ENCODE measurements around the gene VPS9D1. TPM values are rescaled to one million over a fixed set of nuclear protein-coding genes. Genes with fewer than 3 reads are reported as not detected.
A peak's percentile ranks its signal among the peaks of the same experiment; 100 is the strongest.

Gene VPS9D1
- total RNA-seq, 1 donor from 2014 or later: 3.4 TPM

- no peak for FAIRE-seq
- DNase-seq (ENCODE audit: low read depth): peak; percentile 59
- Histone ChIP-seq H3K36me3 (ENCODE audit: control insufficient read depth, insufficient read depth, low read length) (peaks cover 8% of the 10 kb centered on the region), H3K27me3 (ENCODE audit: control insufficient read depth, insufficient read depth, low read length) (no peaks in the 10 kb centered on the region), H3K4me3 (ENCODE audit: low read depth, low read length) (peak within 1 kb of the TSS; percentile 98)
- TF ChIP-seq, protein P1, sequence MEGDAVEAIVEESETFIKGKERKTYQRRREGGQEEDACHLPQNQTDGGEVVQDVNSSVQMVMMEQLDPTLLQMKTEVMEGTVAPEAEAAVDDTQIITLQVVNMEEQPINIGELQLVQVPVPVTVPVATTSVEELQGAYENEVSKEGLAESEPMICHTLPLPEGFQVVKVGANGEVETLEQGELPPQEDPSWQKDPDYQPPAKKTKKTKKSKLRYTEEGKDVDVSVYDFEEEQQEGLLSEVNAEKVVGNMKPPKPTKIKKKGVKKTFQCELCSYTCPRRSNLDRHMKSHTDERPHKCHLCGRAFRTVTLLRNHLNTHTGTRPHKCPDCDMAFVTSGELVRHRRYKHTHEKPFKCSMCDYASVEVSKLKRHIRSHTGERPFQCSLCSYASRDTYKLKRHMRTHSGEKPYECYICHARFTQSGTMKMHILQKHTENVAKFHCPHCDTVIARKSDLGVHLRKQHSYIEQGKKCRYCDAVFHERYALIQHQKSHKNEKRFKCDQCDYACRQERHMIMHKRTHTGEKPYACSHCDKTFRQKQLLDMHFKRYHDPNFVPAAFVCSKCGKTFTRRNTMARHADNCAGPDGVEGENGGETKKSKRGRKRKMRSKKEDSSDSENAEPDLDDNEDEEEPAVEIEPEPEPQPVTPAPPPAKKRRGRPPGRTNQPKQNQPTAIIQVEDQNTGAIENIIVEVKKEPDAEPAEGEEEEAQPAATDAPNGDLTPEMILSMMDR (IDR thresholded peaks at IDR 0.05; ENCODE audit: insufficient read depth, low read length, severe bottlenecking): no peak
These were observed 63.1 kb downstream of the VPS9D1 start, which contains the start of the genes CHMP1A and SPATA33 for GRCh38 chr16:89657442-89658220. Gene CHMP1A, minus strand, starts transcription at chr16:89657708. Its CDS starts 120 bp downstream, at chr16:89657588. Gene SPATA33, plus strand, starts transcription at chr16:89657836. Its CDS starts 76 bp downstream, at chr16:89657912.

Other genes with a start within 250 kb of the VPS9D1 start
- gene ANKRD11, start 230.3 kb downstream of the VPS9D1 start, total RNA-seq: 64.5 and 84.2 TPM in 2 replicates
- gene SPG7, start 212.5 kb downstream of the VPS9D1 start, total RNA-seq: 63.1 and 73.2 TPM in 2 replicates
- gene RPL13, start 160.2 kb downstream of the VPS9D1 start, total RNA-seq: 4,140 and 4,913 TPM in 2 replicates
- gene CPNE7, start 145.1 kb downstream of the VPS9D1 start, total RNA-seq: 0.38 and 1.1 TPM in 2 replicates
- 0.26 TPM in 1 of 2 replicates, not detected in the other for gene DPEP1, start 107.3 kb downstream of the VPS9D1 start, total RNA-seq
- 101 and 162 TPM in 2 replicates for gene CHMP1A, start 63.2 kb downstream of the VPS9D1 start, total RNA-seq
- 1.3 and 2.3 TPM in 2 replicates for gene SPATA33, start 63.1 kb downstream of the VPS9D1 start, total RNA-seq
- 30.5 and 280 TPM in 2 replicates for gene CDK10, start 34.2 kb downstream of the VPS9D1 start, total RNA-seq
- 12.1 and 14.2 TPM in 2 replicates for gene SPATA2L, start 19.2 kb downstream of the VPS9D1 start, total RNA-seq
- gene ZNF276, start 639 bp upstream of the VPS9D1 start, total RNA-seq: 12.9 and 15.5 TPM in 2 replicates
- 0.79 and 1.2 TPM in 2 replicates for gene FANCA, start 95.7 kb upstream of the VPS9D1 start, total RNA-seq
- 0.79 and 1.7 TPM in 2 replicates for gene SPIRE2, start 107.6 kb upstream of the VPS9D1 start, total RNA-seq
- gene TCF25, start 152.7 kb upstream of the VPS9D1 start, total RNA-seq: 69.5 and 140 TPM in 2 replicates
- gene MC1R, start 198.0 kb upstream of the VPS9D1 start, total RNA-seq: 1.6 and 4.1 TPM in 2 replicates
- 23.7 and 24.5 TPM in 2 replicates for gene TUBB3, start 202.4 kb upstream of the VPS9D1 start, total RNA-seq
- 62.9 and 80.6 TPM in 2 replicates for gene DEF8, start 227.9 kb upstream of the VPS9D1 start, total RNA-seq